HepG2 (cell line): ENCODE data around the gene CD7. TPM values are rescaled to one million over a fixed set of nuclear protein-coding genes. Genes with fewer than 3 reads are reported as not detected.

ENCODE experiments used
- ADNP ChIP-seq: sonication (generic); formaldehyde crosslinking; IDR thresholded peaks from 2 replicates; pipeline ENCODE4 v1.4.0; 2020; ENCODE audit warnings: missing genetic modification reagents
- ARNT2 ChIP-seq: sonication (generic); formaldehyde crosslinking; IDR thresholded peaks from 2 replicates; pipeline ENCODE4 v1.8.0; 2022; ENCODE audit warnings: mild to moderate bottlenecking, low read depth, missing genetic modification reagents, moderate library complexity
- CC2D1A ChIP-seq: sonication (generic); formaldehyde crosslinking; IDR thresholded peaks from 2 replicates; pipeline ENCODE4 v1.8.1; 2023; ENCODE audit warnings: mild to moderate bottlenecking, missing genetic modification reagents
- FLYWCH1 ChIP-seq: sonication (generic); formaldehyde crosslinking; IDR thresholded peaks from 2 replicates; pipeline ENCODE4 v1.8.1; 2023; ENCODE audit warnings: mild to moderate bottlenecking, missing genetic modification reagents
- FOXJ3 ChIP-seq: sonication (generic); formaldehyde crosslinking; IDR thresholded peaks from 2 replicates; pipeline ENCODE4 v1.4.0; 2020; ENCODE audit warnings: missing genetic modification reagents, mild to moderate bottlenecking, borderline replicate concordance
- GZF1 ChIP-seq: sonication (generic); formaldehyde crosslinking; IDR thresholded peaks from 2 replicates; pipeline ENCODE4 v1.5.1; 2020; ENCODE audit warnings: mild to moderate bottlenecking, missing genetic modification reagents
- KAT7 ChIP-seq: IDR thresholded peaks from 2 replicates; pipeline ENCODE4 v1.6.1; 2018; ENCODE audit warnings: borderline replicate concordance, missing compliant biosample characterization
- KLF9 ChIP-seq: IDR thresholded peaks from 2 replicates; pipeline ENCODE4 v1.6.1; 2016; ENCODE audit warnings: low read depth
- MEIS1 ChIP-seq: sonication (generic); formaldehyde crosslinking; IDR thresholded peaks from 2 replicates; pipeline ENCODE4 v1.9.0; 2021; ENCODE audit warnings: mild to moderate bottlenecking, missing genetic modification reagents, moderate library complexity, borderline replicate concordance
- MTF1 ChIP-seq: sonication (generic); formaldehyde crosslinking; IDR thresholded peaks from 2 replicates; pipeline ENCODE4 v1.5.0; 2020; ENCODE audit warnings: missing genetic modification reagents
- MXI1 ChIP-seq: IDR thresholded peaks from 3 replicates; pipeline ENCODE4 v1.6.1; 2012; ENCODE audit warnings: low read depth, low read length, inconsistent platforms, borderline replicate concordance
- NAIF1 ChIP-seq: sonication (generic); formaldehyde crosslinking; IDR thresholded peaks from 2 replicates; pipeline ENCODE4 v1.5.0; 2020; ENCODE audit warnings: mild to moderate bottlenecking, missing genetic modification reagents, borderline replicate concordance
- PCBP1 ChIP-seq: fragments of 200-400 bp; formaldehyde crosslinking; IDR thresholded peaks from 2 replicates; pipeline ENCODE4 v1.6.1; 2017; ENCODE audit warnings: mild to moderate bottlenecking, low read depth, low read length, borderline replicate concordance
- PCBP2 ChIP-seq: fragments of 200-400 bp; formaldehyde crosslinking; optimal IDR thresholded peaks from 2 replicates; pipeline ENCODE3; 2018; ENCODE audit warnings: low read length, low read depth; ENCODE audit not compliant: poor library complexity, severe bottlenecking
- PHF8 ChIP-seq: sonication (generic); formaldehyde crosslinking; IDR thresholded peaks from 2 replicates; pipeline ENCODE4 v1.5.0; 2020; ENCODE audit warnings: missing genetic modification reagents
- SETDB1 ChIP-seq: sonication (generic); formaldehyde crosslinking; IDR thresholded peaks from 2 replicates; pipeline ENCODE4 v1.5.1; 2020; ENCODE audit warnings: missing genetic modification reagents, mild to moderate bottlenecking, borderline replicate concordance
- TARDBP ChIP-seq: sonication (generic); formaldehyde crosslinking; IDR thresholded peaks from 2 replicates; pipeline ENCODE4 v1.8.0; 2022; ENCODE audit warnings: mild to moderate bottlenecking, missing genetic modification reagents
- U2AF2 ChIP-seq: fragments of 200-400 bp; formaldehyde crosslinking; IDR thresholded peaks from 2 replicates; pipeline ENCODE4 v1.6.1; 2017; ENCODE audit warnings: low read depth, mild to moderate bottlenecking, low read length
- ZNF124 ChIP-seq: sonication (generic); formaldehyde crosslinking; IDR thresholded peaks from 2 replicates; pipeline ENCODE4 v1.4.0; 2020; ENCODE audit warnings: missing genetic modification reagents
- ZNF343 ChIP-seq: sonication (generic); formaldehyde crosslinking; IDR thresholded peaks from 2 replicates; pipeline ENCODE4 v1.4.0; 2020; ENCODE audit warnings: mild to moderate bottlenecking, missing genetic modification reagents
- ZNF614 ChIP-seq: IDR thresholded peaks from 2 replicates; pipeline ENCODE4 v1.6.1; 2018; ENCODE audit warnings: missing biosample characterization, missing genetic modification reagents, inconsistent platforms, borderline replicate concordance
- ZNF737 ChIP-seq: sonication (generic); formaldehyde crosslinking; IDR thresholded peaks from 2 replicates; pipeline ENCODE4 v1.5.0; 2020; ENCODE audit warnings: missing genetic modification reagents, mild to moderate bottlenecking, borderline replicate concordance
- ZSCAN31 ChIP-seq: sonication (generic); formaldehyde crosslinking; IDR thresholded peaks from 2 replicates; pipeline ENCODE4 v1.5.0; 2020; ENCODE audit warnings: low read depth, mild to moderate bottlenecking, missing genetic modification reagents
- polyA plus RNA-seq, 8 experiments: library from polyadenylated mRNA; depleted of rRNA in 3 of 8; stranded (reverse) in 7 of 8; unstranded in 1 of 8; fragments of >200 nt; fragmentation: Illumina TruSeq in 4 of 8; extraction: Trizol in 4 of 8; gene quantifications; 2 replicates each; pipeline versions ENCODE4 v1.2.1 to v1.2.3, GENCODE V29; 2011 to 2016; ENCODE audit warnings: low read depth in 4 of 8, missing spikeins in 1 of 8, mixed read lengths in 1 of 8; ENCODE audit not compliant: insufficient read depth in 1 of 8
- total RNA-seq, 5 experiments: library from RNA; depleted of rRNA; stranded (reverse); fragments of >200 nt; fragmentation: Illumina TruSeq; extraction: Trizol; gene quantifications; 2 replicates each; pipeline ENCODE4 v1.2.3, GENCODE V29; 2016; ENCODE audit warnings: low read depth in 1 of 5
- TF ChIP-seq, protein P1 (sequence below): IDR thresholded peaks from 2 replicates; pipeline ENCODE4 v1.6.1; 2012; ENCODE audit warnings: inconsistent platforms
- TF ChIP-seq, protein P2 (sequence below): IDR thresholded peaks from 2 replicates; pipeline ENCODE4 v1.6.1; 2016; ENCODE audit warnings: missing compliant biosample characterization, missing genetic modification reagents, borderline replicate concordance
- TF ChIP-seq, protein P3 (sequence below): sonication (generic); formaldehyde crosslinking; IDR thresholded peaks from 2 replicates; pipeline ENCODE4 v1.4.0; 2020; ENCODE audit warnings: missing genetic modification reagents

The CD7 gene
- total and polyA plus RNA-seq, 2 of the 13 experiments (the other 11 are each of a cell fraction or from before 2014, with no cell fraction given), result 67.6 to 76.4 TPM

DNA sequence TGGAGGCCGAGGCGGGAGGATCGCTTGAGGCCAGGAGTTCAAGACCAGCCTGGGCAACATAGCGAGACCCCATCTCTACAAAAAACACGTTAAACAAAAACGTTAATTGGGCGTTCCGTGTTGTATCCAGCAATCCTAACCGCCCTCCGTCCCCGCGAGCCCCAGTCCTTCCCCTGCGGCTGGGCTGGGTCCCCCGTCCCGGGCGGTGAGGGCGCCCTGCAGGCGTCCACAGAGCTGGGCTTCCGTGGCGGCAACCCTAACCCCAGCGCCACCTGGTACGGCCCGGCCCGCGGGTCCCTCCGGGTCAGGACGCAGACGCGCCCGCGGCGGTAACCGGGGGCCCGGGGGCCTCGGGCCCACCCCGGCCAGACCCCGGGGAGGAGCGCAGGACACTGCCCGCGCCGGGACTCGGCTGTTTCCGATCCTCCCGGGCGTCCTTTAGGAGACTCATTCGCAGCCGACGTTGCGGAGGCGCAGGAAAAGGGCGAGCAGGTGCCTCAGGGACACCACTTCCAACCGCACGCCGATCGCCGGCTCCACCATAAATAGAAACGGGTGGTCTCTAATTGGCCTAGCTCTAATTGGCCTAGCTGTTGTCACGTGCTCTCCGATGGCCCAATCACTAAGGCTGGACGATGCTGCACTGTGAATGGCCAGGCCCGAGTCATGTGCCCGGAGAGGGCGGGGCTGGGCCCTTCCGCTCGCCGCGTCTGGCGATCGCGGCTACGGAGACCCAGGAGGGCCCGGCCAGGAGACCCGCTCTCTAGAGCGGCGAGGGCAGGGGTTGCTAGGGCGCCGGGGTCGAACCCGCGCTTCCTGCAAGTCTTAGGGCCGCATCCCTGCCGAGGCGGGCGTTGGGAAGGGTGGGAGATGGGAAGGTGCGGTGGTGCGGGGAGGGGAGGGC, 24.9 kb downstream of the CD7 start (continued):
- TF ChIP-seq GZF1, result 0 out of 2 replicates have a peak, but pooled peaks have one; percentile 49
- no peak for TF ChIP-seq KAT7 (CRISPR knock-in tag)
- peak; percentile 87; the same call in 1 of the 2 replicates for TF ChIP-seq FLYWCH1 (CRISPR knock-in tag)
- peak; percentile 87 for TF ChIP-seq PHF8
- 0 out of 2 replicates have a peak, but pooled peaks have one; percentile 17 for TF ChIP-seq NAIF1 (CRISPR knock-in tag)
- TF ChIP-seq ZNF343 (CRISPR knock-in tag), result 0 out of 2 replicates have a peak, but pooled peaks have one; percentile 62
- TF ChIP-seq PCBP1, result peak; percentile 7; the same call in 1 of the 2 replicates
- no peak for TF ChIP-seq MTF1 (CRISPR knock-in tag)
- peak; percentile 95; the same call in 2 of the 3 replicates for TF ChIP-seq MXI1
- peak; percentile 67; the same call in 1 of the 2 replicates for TF ChIP-seq ZSCAN31 (CRISPR knock-in tag)
- no peak for TF ChIP-seq PCBP2
- peak; percentile 52; the same call in 1 of the 2 replicates for TF ChIP-seq TARDBP
- 0 out of 2 replicates have a peak, but pooled peaks have one; percentile 42 for TF ChIP-seq CC2D1A (CRISPR knock-in tag)
- peak; percentile 56; the same call in 1 of the 2 replicates for TF ChIP-seq KLF9 (CRISPR knock-in tag)
- TF ChIP-seq, protein P1, sequence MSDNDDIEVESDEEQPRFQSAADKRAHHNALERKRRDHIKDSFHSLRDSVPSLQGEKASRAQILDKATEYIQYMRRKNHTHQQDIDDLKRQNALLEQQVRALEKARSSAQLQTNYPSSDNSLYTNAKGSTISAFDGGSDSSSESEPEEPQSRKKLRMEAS, result peak; percentile 95
- TF ChIP-seq MEIS1 (CRISPR knock-in tag), result peak; percentile 69
- peak; percentile 96 for TF ChIP-seq ARNT2 (CRISPR knock-in tag)
- TF ChIP-seq ZNF737 (CRISPR knock-in tag), result no peak
- no peak for TF ChIP-seq SETDB1 (CRISPR knock-in tag)
- peak; percentile 80 for TF ChIP-seq ZNF614 (CRISPR knock-in tag)
- 0 out of 2 replicates have a peak, but pooled peaks have one; percentile 80 for TF ChIP-seq U2AF2
- TF ChIP-seq FOXJ3 (CRISPR knock-in tag), result no peak
- peak; percentile 89; the same call in 1 of the 2 replicates for TF ChIP-seq ZNF124 (CRISPR knock-in tag)
- TF ChIP-seq ADNP (CRISPR knock-in tag), result no peak
- TF ChIP-seq, protein P2, sequence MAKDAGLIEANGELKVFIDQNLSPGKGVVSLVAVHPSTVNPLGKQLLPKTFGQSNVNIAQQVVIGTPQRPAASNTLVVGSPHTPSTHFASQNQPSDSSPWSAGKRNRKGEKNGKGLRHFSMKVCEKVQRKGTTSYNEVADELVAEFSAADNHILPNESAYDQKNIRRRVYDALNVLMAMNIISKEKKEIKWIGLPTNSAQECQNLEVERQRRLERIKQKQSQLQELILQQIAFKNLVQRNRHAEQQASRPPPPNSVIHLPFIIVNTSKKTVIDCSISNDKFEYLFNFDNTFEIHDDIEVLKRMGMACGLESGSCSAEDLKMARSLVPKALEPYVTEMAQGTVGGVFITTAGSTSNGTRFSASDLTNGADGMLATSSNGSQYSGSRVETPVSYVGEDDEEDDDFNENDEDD (CRISPR knock-in tag), result peak; percentile 53; the same call in 1 of the 2 replicates
- TF ChIP-seq, protein P3, sequence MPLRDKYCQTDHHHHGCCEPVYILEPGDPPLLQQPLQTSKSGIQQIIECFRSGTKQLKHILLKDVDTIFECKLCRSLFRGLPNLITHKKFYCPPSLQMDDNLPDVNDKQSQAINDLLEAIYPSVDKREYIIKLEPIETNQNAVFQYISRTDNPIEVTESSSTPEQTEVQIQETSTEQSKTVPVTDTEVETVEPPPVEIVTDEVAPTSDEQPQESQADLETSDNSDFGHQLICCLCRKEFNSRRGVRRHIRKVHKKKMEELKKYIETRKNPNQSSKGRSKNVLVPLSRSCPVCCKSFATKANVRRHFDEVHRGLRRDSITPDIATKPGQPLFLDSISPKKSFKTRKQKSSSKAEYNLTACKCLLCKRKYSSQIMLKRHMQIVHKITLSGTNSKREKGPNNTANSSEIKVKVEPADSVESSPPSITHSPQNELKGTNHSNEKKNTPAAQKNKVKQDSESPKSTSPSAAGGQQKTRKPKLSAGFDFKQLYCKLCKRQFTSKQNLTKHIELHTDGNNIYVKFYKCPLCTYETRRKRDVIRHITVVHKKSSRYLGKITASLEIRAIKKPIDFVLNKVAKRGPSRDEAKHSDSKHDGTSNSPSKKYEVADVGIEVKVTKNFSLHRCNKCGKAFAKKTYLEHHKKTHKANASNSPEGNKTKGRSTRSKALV (CRISPR knock-in tag), result 0 out of 2 replicates have a peak, but pooled peaks have one; percentile 51
